Body of pancreas (tissue), 4 donors: ENCODE measurements around the gene PDLIM1.

Experiments used
- CTCF ChIP-seq, 7 experiments: fragments of 450-650 bp in 4 of 7; fragments of 200-600 bp in 3 of 7; sonication (generic) in 3 of 7; IDR thresholded peaks; one replicate each; pipeline ENCODE4 v1.5.1; 2016 to 2019; ENCODE audit warnings: antibody characterized with exemption in 7 of 7
- POLR2A ChIP-seq, 3 donors: fragments of 450-650 bp; IDR thresholded peaks; one replicate each; pipeline ENCODE4 v1.6.1; 2016; ENCODE audit warnings: antibody characterized with exemption in 3 of 3, mild to moderate bottlenecking in 2 of 3

GRCh38 chr10:95201736-95202135, 89.1 kb downstream of the PDLIM1 start:
- TF ChIP-seq CTCF (IDR thresholded peaks at IDR 0.05), result no peak
- TF ChIP-seq POLR2A (IDR thresholded peaks at IDR 0.05), result no peak
